SK-N-SH (cell line): ENCODE measurements around the gene FBXO21. TPM values are rescaled to one million over a fixed set of nuclear protein-coding genes. Genes with fewer than 3 reads are reported as not detected.

ENCODE experiments used
- CTCF ChIA-PET: fragments of 300-600, 350-600 bp; formaldehyde crosslinking; extraction: SDS; loops from one replicate; lab custom pipeline; 2021; lab: Yijun Ruan, JAX
- POLR2A ChIA-PET: fragments of 350-600 bp; sonication (Branson Sonifier 250); formaldehyde crosslinking; extraction: SDS; loops from one replicate; lab custom pipeline; 2020; ENCODE audit warnings: antibody characterized with exemption, inconsistent platforms; lab: Yijun Ruan, JAX
- DNase-seq: peaks from one replicate; pipeline ENCODE4 v3.0.0; 2012
- H2AFZ ChIP-seq: fragments of 200-600 bp; sonication (generic); 2 replicates; pipeline ENCODE4 v1.8.1; 2016; ENCODE audit warnings: antibody characterized with exemption, mild to moderate bottlenecking, low read depth
- H3F3A ChIP-seq: fragments of 200-600 bp; sonication (generic); replicated peaks from 2 replicates; pipeline ENCODE3; 2016; ENCODE audit warnings: antibody characterized with exemption, mild to moderate bottlenecking; ENCODE audit not compliant: insufficient read depth
- H3K27ac ChIP-seq, 2 experiments: fragments of 200-500 bp in 1 of 2; fragments of 200-600 bp in 1 of 2; sonication (Bioruptor generic) in 1 of 2; sonication (generic), shearing (Covaris generic) in 1 of 2; 2 replicates each; pipeline versions ENCODE4 v1.5.1 to v1.6.1; 2014 to 2016; ENCODE audit warnings: low read depth in 2 of 2, inconsistent platforms in 1 of 2, low read length in 1 of 2, mild to moderate bottlenecking in 1 of 2, mixed read lengths in 1 of 2
- H3K27me3 ChIP-seq: fragments of 200-600 bp; sonication (generic), shearing (Covaris generic); 2 replicates; pipeline ENCODE4 v1.6.1; 2016; ENCODE audit warnings: mixed run types; ENCODE audit not compliant: insufficient read depth
- H3K36me3 ChIP-seq, 2 experiments: fragments of 200-500 bp in 1 of 2; fragments of 200-600 bp in 1 of 2; sonication (Bioruptor generic) in 1 of 2; sonication (generic) in 1 of 2; replicated peaks in 1 of 2; 2 replicates each; pipeline versions ENCODE3 to v1.5.1; 2014 to 2016; ENCODE audit warnings: low read length in 1 of 2, mild to moderate bottlenecking in 1 of 2; ENCODE audit not compliant: insufficient read depth in 2 of 2, control insufficient read depth in 1 of 2
- H3K4me1 ChIP-seq, 2 experiments: fragments of 200-500 bp in 1 of 2; fragments of 200-600 bp in 1 of 2; sonication (Bioruptor generic) in 1 of 2; sonication (generic), shearing (Covaris generic) in 1 of 2; 2 replicates each; pipeline versions ENCODE4 v1.5.1 to v1.6.1; 2014 to 2016; ENCODE audit warnings: low read depth in 1 of 2, low read length in 1 of 2, mixed run types in 1 of 2; ENCODE audit not compliant: insufficient read depth in 2 of 2, control insufficient read depth in 1 of 2
- H3K4me2 ChIP-seq: fragments of 200-600 bp; sonication (generic), shearing (Covaris generic); 2 replicates; pipeline ENCODE4 v1.6.1; 2017; ENCODE audit warnings: mixed run types
- H3K4me3 ChIP-seq, 2 experiments: fragments of 200-500 bp in 1 of 2; fragments of 200-600 bp in 1 of 2; sonication (Bioruptor generic) in 1 of 2; sonication (generic), shearing (Covaris generic) in 1 of 2; 2 replicates each; pipeline versions ENCODE4 v1.5.1 to v1.8.1; 2014 to 2016; ENCODE audit warnings: low read depth in 2 of 2, inconsistent platforms in 1 of 2, low read length in 1 of 2, mild to moderate bottlenecking in 1 of 2, mixed read lengths in 1 of 2, moderate library complexity in 1 of 2
- H3K79me2 ChIP-seq: fragments of 200-600 bp; sonication (generic); 2 replicates; pipeline ENCODE4 v1.8.1; 2017; ENCODE audit warnings: mild to moderate bottlenecking; ENCODE audit not compliant: insufficient read depth
- H3K9ac ChIP-seq: fragments of 200-600 bp; sonication (generic); 2 replicates; pipeline ENCODE4 v1.6.1; 2017; ENCODE audit warnings: mixed run types
- H3K9me2 ChIP-seq: fragments of 200-600 bp; sonication (generic); 2 replicates; pipeline ENCODE4 v1.6.1; 2017; ENCODE audit warnings: mixed run types
- H3K9me3 ChIP-seq: fragments of 200-600 bp; sonication (generic); 2 replicates; pipeline ENCODE4 v1.6.1; 2017; ENCODE audit warnings: mixed run types, mild to moderate bottlenecking, moderate library complexity
- H4K20me1 ChIP-seq: fragments of 200-600 bp; sonication (generic); 2 replicates; pipeline ENCODE4 v1.6.1; 2017; ENCODE audit warnings: mild to moderate bottlenecking, mixed run types; ENCODE audit not compliant: insufficient read depth
- EZH2phosphoT487 ChIP-seq: fragments of 200-600 bp; sonication (generic); IDR thresholded peaks from 2 replicates; pipeline ENCODE4 v1.6.1; 2017; ENCODE audit warnings: low read depth, mixed run types, mild to moderate bottlenecking, antibody characterized with exemption, moderate library complexity, borderline replicate concordance
- FOSL2 ChIP-seq: IDR thresholded peaks from 2 replicates; pipeline ENCODE4 v1.4.0; 2012; ENCODE audit warnings: low read depth, mild to moderate bottlenecking, moderate library complexity, borderline replicate concordance
- FOXM1 ChIP-seq: IDR thresholded peaks from 2 replicates; pipeline ENCODE4 v1.4.0; 2012; ENCODE audit warnings: low read depth, mild to moderate bottlenecking
- IRF3 ChIP-seq: fragments of 150-350 bp; IDR thresholded peaks from 2 replicates; pipeline ENCODE4 v1.6.1; 2016; ENCODE audit warnings: mild to moderate bottlenecking, low read depth, low read length
- JUND ChIP-seq: IDR thresholded peaks from 2 replicates; pipeline ENCODE4 v1.4.0; 2012
- MXI1 ChIP-seq: IDR thresholded peaks from 2 replicates; pipeline ENCODE4 v1.6.1; 2012; ENCODE audit warnings: mild to moderate bottlenecking, low read depth, low read length, improper control_type of control experiment
- NFIC ChIP-seq: IDR thresholded peaks from 2 replicates; pipeline ENCODE4 v1.4.0; 2012; ENCODE audit warnings: borderline replicate concordance
- POLR2AphosphoS5 ChIP-seq: IDR thresholded peaks from 2 replicates; pipeline ENCODE4 v1.6.1; 2012; ENCODE audit warnings: low read depth, low read length
- REST ChIP-seq: IDR thresholded peaks from 2 replicates; pipeline ENCODE4 v1.6.1; 2012; ENCODE audit warnings: mild to moderate bottlenecking, low read depth, low read length, moderate library complexity
- RFX5 ChIP-seq: IDR thresholded peaks from 2 replicates; pipeline ENCODE4 v1.6.1; 2012; ENCODE audit warnings: mild to moderate bottlenecking, improper control_type of control experiment, low read length
- USF1 ChIP-seq: IDR thresholded peaks from 2 replicates; pipeline ENCODE4 v1.4.0; 2012; ENCODE audit warnings: low read depth, borderline replicate concordance
- WGBS: methylation state at CpG from one replicate; pipeline ENCODE4 v1.1.6; 2017; ENCODE audit warnings: low lambda C conversion rate; 5-methylcytosine and 5-hydroxymethylcytosine counted together
- polyA plus RNA-seq, 3 experiments: library from polyadenylated mRNA; depleted of rRNA; stranded (reverse); fragments of >200 nt; gene quantifications; 2 replicates each; pipeline ENCODE4 v1.2.3, GENCODE V29; 2012

FBXO21 gene
- polyA plus RNA-seq, 1 of the 3 experiments (the other 2 are of a cell fraction), result 44.2 TPM

GRCh38 chr12:117124421-117125271 lies 65.6 kb downstream of the FBXO21 start (continued):
- TF ChIP-seq REST (no peak), EZH2phosphoT487 (no peak), NFIC (no peak), POLR2AphosphoS5 (no peak), RFX5 (no peak), FOXM1 (no peak), IRF3 (no peak), MXI1 (no peak)

- POLR2A ChIA-PET, result no interaction called here
- 85% methylated on average over 3 of the region's 3 CpGs for WGBS
- no peaks in the 10 kb centered on the region for H3K36me3 ChIP-seq
Measured at GRCh38 chr12:117121441-117121840, 68.8 kb downstream of the FBXO21 start.

More at GRCh38 chr12:117121441-117121840, 68.8 kb downstream of the FBXO21 start:
- Histone ChIP-seq H3K4me1 (peaks cover 0 to 23% of the 10 kb centered on the region in 2 experiments; a peak in 2 of 4 replicates), H3K27ac (no peak overlapping the region), H3K4me2 (no peak overlapping the region), H3K9me3 (no peaks in the 10 kb centered on the region), H4K20me1 (no peaks in the 10 kb centered on the region), H3F3A (peaks cover 7% of the 10 kb centered on the region), H2AFZ (no peak overlapping the region), H3K79me2 (no peaks in the 10 kb centered on the region), H3K27me3 (no peaks in the 10 kb centered on the region), H3K9me2 (no peaks in the 10 kb centered on the region), H3K9ac (no peak overlapping the region), H3K4me3 (no peak overlapping the region)
- TF ChIP-seq USF1 (no peak), FOXM1 (no peak), FOSL2 (no peak), JUND (no peak)
- DNase-seq, result no peak
- CTCF ChIA-PET, result interaction anchor here (0.7 to 7.3 kb wide), 4 partner anchors 16 to 735 kb away, joined by 3 to 96 read pairs (median 8); no protein-coding TSS in a partner anchor
